Loucy (cell line): Measurements from ENCODE around the gene PALM3.

Experiments
- H2AFZ ChIP-seq: fragments of 200-600 bp; sonication (generic); 2 replicates; pipeline ENCODE4 v1.6.0; 2016; ENCODE audit warnings: antibody characterized with exemption, mild to moderate bottlenecking, low read length, moderate library complexity
- H3F3A ChIP-seq: fragments of 200-600 bp; 2 replicates; pipeline ENCODE4 v1.6.0; 2016; ENCODE audit warnings: antibody characterized with exemption, low read depth, mild to moderate bottlenecking
- H3K27me3 ChIP-seq: fragments of 200-600 bp; sonication (generic); 2 replicates; pipeline ENCODE4 v1.6.1; 2014; ENCODE audit warnings: low read length, mild to moderate bottlenecking; ENCODE audit not compliant: insufficient read depth, poor library complexity, severe bottlenecking
- H3K36me3 ChIP-seq: fragments of 200-600 bp; sonication (generic); 2 replicates; pipeline ENCODE4 v1.6.1; 2016; ENCODE audit warnings: low read length; ENCODE audit not compliant: insufficient read depth
- H3K4me1 ChIP-seq: fragments of 200-600 bp; sonication (generic); 2 replicates; pipeline ENCODE4 v1.5.1; 2014; ENCODE audit warnings: low read length, mild to moderate bottlenecking; ENCODE audit not compliant: insufficient read depth, poor library complexity, severe bottlenecking
- H3K4me2 ChIP-seq: fragments of 200-600 bp; sonication (generic); 2 replicates; pipeline ENCODE4 v1.6.0; 2014; ENCODE audit warnings: antibody characterized with exemption, low read length, low read depth, mild to moderate bottlenecking; ENCODE audit not compliant: poor library complexity, severe bottlenecking
- H3K4me3 ChIP-seq: fragments of 200-600 bp; sonication (generic); 2 replicates; pipeline ENCODE4 v1.5.1; 2014; ENCODE audit warnings: low read length, mild to moderate bottlenecking, mixed read lengths; ENCODE audit not compliant: poor library complexity, severe bottlenecking
- H3K79me2 ChIP-seq: fragments of 200-600 bp; sonication (generic); 2 replicates; pipeline ENCODE4 v1.6.1; 2014; ENCODE audit warnings: low read length; ENCODE audit not compliant: insufficient read depth
- H3K9ac ChIP-seq: fragments of 200-600 bp; sonication (generic); 2 replicates; pipeline ENCODE4 v1.6.0; 2014; ENCODE audit warnings: mild to moderate bottlenecking, low read depth, low read length, moderate library complexity; ENCODE audit not compliant: poor library complexity, severe bottlenecking
- H3K9me2 ChIP-seq: fragments of 200-600 bp; sonication (generic); replicated peaks from 2 replicates; pipeline ENCODE4 v1.6.1; 2016; ENCODE audit warnings: low read depth, low read length, mixed read lengths
- H3K9me3 ChIP-seq: fragments of 200-600 bp; sonication (generic); 2 replicates; pipeline ENCODE4 v1.6.1; 2014; ENCODE audit warnings: mild to moderate bottlenecking, antibody characterized with exemption, low read length, low read depth; ENCODE audit not compliant: insufficient read depth
- H4K20me1 ChIP-seq: fragments of 200-600 bp; sonication (generic); 2 replicates; pipeline ENCODE4 v1.6.0; 2014; ENCODE audit warnings: antibody characterized with exemption, low read length, mild to moderate bottlenecking; ENCODE audit not compliant: insufficient read depth, poor library complexity, severe bottlenecking
- EZH2phosphoT487 ChIP-seq: fragments of 200-600 bp; IDR thresholded peaks from 2 replicates; pipeline ENCODE4 v1.6.1; 2018; ENCODE audit warnings: antibody characterized with exemption, mild to moderate bottlenecking, moderate library complexity, borderline replicate concordance
- TF ChIP-seq, protein P1 (sequence below): fragments of 200-600 bp; sonication (generic); conservative IDR thresholded peaks from 2 replicates; pipeline ENCODE4 v1.5.1; 2014; ENCODE audit warnings: mild to moderate bottlenecking, antibody characterized with exemption, low read length

PALM3 gene

DNA sequence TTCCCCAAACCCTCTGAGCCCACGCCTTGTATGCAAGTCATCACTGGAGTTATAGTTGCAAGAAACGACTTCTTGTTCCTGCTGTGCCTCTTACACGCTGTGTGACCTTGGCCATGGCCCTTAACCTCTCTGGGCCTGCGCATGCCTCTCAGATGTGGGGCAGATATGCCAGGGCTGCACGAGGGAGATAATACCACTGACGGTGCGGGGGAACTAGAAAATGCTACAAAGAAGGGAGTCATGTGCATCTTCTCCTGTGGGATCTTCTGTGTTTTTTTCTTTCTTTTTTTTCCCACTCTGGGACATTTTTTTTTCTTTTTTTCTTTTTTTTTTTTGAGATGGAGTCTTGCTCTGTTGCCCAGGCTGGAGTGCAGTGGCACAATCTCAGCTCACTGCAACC, 33.0 kb upstream of the PALM3 start:
- Histone ChIP-seq H3K4me3 (no peak overlapping the region), H2AFZ (no peak overlapping the region), H3K27me3 (no peaks in the 10 kb centered on the region), H3K4me1 (peaks cover 12% of the 10 kb centered on the region), H3K36me3 (no peaks in the 10 kb centered on the region), H3K9me2 (no peaks in the 10 kb centered on the region), H3F3A (no peaks in the 10 kb centered on the region), H3K4me2 (no peak overlapping the region), H3K79me2 (0 out of 2 replicates have a peak, but pooled peaks cover 5% of the 10 kb centered on the region), H4K20me1 (no peaks in the 10 kb centered on the region), H3K9ac (no peak overlapping the region), H3K9me3 (no peaks in the 10 kb centered on the region)
- no peak for TF ChIP-seq EZH2phosphoT487
- TF ChIP-seq, protein P1, sequence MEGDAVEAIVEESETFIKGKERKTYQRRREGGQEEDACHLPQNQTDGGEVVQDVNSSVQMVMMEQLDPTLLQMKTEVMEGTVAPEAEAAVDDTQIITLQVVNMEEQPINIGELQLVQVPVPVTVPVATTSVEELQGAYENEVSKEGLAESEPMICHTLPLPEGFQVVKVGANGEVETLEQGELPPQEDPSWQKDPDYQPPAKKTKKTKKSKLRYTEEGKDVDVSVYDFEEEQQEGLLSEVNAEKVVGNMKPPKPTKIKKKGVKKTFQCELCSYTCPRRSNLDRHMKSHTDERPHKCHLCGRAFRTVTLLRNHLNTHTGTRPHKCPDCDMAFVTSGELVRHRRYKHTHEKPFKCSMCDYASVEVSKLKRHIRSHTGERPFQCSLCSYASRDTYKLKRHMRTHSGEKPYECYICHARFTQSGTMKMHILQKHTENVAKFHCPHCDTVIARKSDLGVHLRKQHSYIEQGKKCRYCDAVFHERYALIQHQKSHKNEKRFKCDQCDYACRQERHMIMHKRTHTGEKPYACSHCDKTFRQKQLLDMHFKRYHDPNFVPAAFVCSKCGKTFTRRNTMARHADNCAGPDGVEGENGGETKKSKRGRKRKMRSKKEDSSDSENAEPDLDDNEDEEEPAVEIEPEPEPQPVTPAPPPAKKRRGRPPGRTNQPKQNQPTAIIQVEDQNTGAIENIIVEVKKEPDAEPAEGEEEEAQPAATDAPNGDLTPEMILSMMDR = no peak

DNA sequence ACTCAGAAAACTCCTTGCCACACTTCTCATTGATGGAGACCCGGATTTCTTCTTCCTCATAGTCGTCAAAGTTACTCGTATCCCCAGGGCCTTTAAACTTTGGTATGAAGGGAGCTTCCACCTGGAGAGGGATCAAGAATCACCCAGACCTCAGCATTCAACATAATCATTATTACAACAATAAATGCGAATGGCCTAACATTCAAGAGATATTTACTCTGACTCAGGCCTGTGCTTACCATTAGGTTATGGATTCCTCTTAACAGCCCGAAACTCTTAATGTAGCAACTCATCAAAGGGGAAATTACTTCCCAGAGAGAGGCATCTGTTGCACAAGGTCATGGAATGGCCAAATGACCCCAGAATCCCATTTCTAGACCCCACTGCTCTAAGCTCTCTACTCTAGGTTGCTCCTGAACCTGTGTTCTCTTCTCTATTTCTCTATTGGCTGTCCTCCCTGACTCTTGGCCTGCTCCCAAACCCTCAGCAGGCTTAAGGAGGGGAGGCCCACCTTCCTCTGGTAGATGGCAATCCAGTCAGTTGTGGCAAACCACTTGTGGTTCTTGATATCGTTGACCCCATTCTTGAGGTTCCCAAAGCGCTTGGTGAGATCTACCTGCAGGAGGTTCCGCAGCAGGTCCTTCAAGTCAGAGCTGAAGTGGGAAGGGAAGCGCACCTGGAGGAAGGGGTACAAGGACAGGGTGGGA, 31.4 kb upstream of the PALM3 start:
- Histone ChIP-seq H3K27me3 (no peaks in the 10 kb centered on the region), H3F3A (no peaks in the 10 kb centered on the region), H3K79me2 (peaks cover 17% of the 10 kb centered on the region; the same call in 1 of the 2 replicates), H4K20me1 (peaks cover 11% of the 10 kb centered on the region), H2AFZ (no peak overlapping the region), H3K4me2 (no peak overlapping the region), H3K4me1 (peaks cover 17% of the 10 kb centered on the region), H3K9ac (no peak overlapping the region), H3K9me3 (no peaks in the 10 kb centered on the region), H3K36me3 (no peaks in the 10 kb centered on the region; the same call in 1 of the 2 replicates), H3K9me2 (no peaks in the 10 kb centered on the region), H3K4me3 (no peak overlapping the region)
- no peak for TF ChIP-seq EZH2phosphoT487
- TF ChIP-seq, protein P1 = no peak

DNA sequence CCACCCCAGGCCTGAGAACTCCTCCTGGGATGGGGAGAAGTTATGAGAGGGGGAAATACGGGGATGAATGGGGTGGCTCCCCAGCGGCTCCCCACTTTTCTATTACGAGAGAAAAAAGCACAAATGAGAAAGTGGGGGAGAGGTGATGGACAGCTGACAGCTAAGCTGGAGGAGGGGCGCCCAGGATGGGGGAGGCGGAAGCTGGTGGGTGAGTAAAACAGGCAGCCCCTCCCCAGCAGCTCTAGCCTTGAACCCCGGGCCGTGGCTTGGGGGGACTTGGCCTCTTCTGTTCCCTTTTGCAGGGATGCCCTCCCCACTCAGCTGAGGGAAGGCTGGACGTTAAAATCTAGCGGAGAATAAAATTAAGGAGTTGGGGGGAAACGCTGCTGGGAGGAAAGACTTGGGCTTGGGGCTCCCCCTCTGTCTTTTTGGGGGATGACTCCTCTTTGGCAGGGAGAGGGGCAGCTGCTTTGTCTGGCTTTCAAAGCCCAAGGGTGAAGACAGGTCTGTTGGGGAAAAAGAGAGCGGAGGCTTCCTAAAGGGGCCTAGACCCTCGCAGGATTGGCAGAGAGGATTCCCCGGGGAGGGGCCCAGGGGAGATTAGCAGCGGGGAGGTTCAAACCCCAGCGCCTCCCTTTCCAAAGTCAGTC, 30.1 kb upstream of the PALM3 start:
- H3K9me3 ChIP-seq = no peaks in the 10 kb centered on the region
- peak overlapping the region; percentile 72 for H3K9ac ChIP-seq
- no peaks in the 10 kb centered on the region for H3K27me3 ChIP-seq
- peaks cover 17% of the 10 kb centered on the region; the same call in 1 of the 2 replicates for H3K79me2 ChIP-seq
- H4K20me1 ChIP-seq = peaks cover 11% of the 10 kb centered on the region
- H3K4me2 ChIP-seq = peak overlapping the region; percentile 91
- no peaks in the 10 kb centered on the region; the same call in 1 of the 2 replicates for H3K36me3 ChIP-seq
- peak overlapping the region; percentile 82 for H3K4me3 ChIP-seq
- peak overlapping the region; percentile 78 for H2AFZ ChIP-seq
- no peaks in the 10 kb centered on the region for H3K9me2 ChIP-seq
- TF ChIP-seq, protein P1 = no peak
- no peak for TF ChIP-seq EZH2phosphoT487
- H3K4me1 ChIP-seq = peaks cover 17% of the 10 kb centered on the region
- H3F3A ChIP-seq = no peaks in the 10 kb centered on the region; the same call in 1 of the 2 replicates
